Breast epithelium (tissue), 4 donors: ENCODE data around the gene ACSS1. TPM values are rescaled to one million over a fixed set of nuclear protein-coding genes. Genes with fewer than 3 reads are reported as not detected.

Experiments used
- DNase-seq, 2 donors: peaks; one replicate each; pipeline ENCODE4 v3.0.0-alpha.2; 2019; ENCODE audit warnings: low spot score in 2 of 2
- H3K27ac ChIP-seq, 2 donors: fragments of 200-600 bp; sonication (generic) in 1 of 2; one replicate each; pipeline ENCODE4 v1.5.1; 2016 to 2019; ENCODE audit warnings: mild to moderate bottlenecking in 1 of 2
- H3K27me3 ChIP-seq, 2 donors: fragments of 200-600 bp; sonication (generic) in 1 of 2; one replicate each; pipeline versions ENCODE4 v1.5.1 to v1.6.0; 2017 to 2019; ENCODE audit warnings: control low read depth in 1 of 2, mild to moderate bottlenecking in 1 of 2
- H3K36me3 ChIP-seq: fragments of 200-600 bp; one replicate; pipeline ENCODE4 v1.5.1; 2019
- H3K4me1 ChIP-seq, 2 donors: fragments of 200-600 bp; sonication (generic); one replicate each; pipeline ENCODE4 v1.5.1; 2016 to 2019; ENCODE audit warnings: control low read depth in 1 of 2
- H3K4me3 ChIP-seq, 3 donors: fragments of 200-600 bp; sonication (generic); 1 replicate in 2 of 3; 2 replicates in 1 of 3; pipeline ENCODE4 v1.5.1; 2016 to 2019; ENCODE audit warnings: mild to moderate bottlenecking in 3 of 3, moderate library complexity in 2 of 3
- H3K9me3 ChIP-seq, 2 donors: fragments of 200-600 bp; sonication (generic) in 1 of 2; one replicate each; pipeline ENCODE4 v1.5.1; 2016 to 2019; ENCODE audit warnings: control low read depth in 1 of 2
- POLR2A ChIP-seq: fragments of 450-650 bp; IDR thresholded peaks from one replicate; pipeline ENCODE4 v1.6.1; 2016; ENCODE audit warnings: antibody characterized with exemption, mild to moderate bottlenecking, moderate library complexity
- POLR2AphosphoS5 ChIP-seq, 3 donors: sonication (generic); formaldehyde crosslinking; IDR thresholded peaks; one replicate each; pipeline ENCODE4 v1.6.1; 2017; ENCODE audit warnings: antibody characterized with exemption in 3 of 3
- intact Hi-C: fragments of 100-400 bp; cut with DNase I; formaldehyde crosslinking; loops from one replicate; pipeline ENCODE4 v1.15.1; 2023; ENCODE audit warnings: low total_unique reads
- total RNA-seq, 3 donors: library from RNA; depleted of rRNA; stranded (reverse); fragments of >200 nt; gene quantifications; one replicate each; pipeline ENCODE4 v1.1.0, GENCODE V29; 2016
- TF ChIP-seq, protein P1 (sequence below), 3 donors: fragments of 450-650 bp; IDR thresholded peaks; one replicate each; pipeline ENCODE4 v1.5.1; 2016 to 2017; ENCODE audit warnings: antibody characterized with exemption in 3 of 3, mild to moderate bottlenecking in 3 of 3, moderate library complexity in 3 of 3

Gene ACSS1
- total RNA-seq, 3 donors from 2014 or later = 17.6 to 38.2 (median 37.4) TPM

DNA sequence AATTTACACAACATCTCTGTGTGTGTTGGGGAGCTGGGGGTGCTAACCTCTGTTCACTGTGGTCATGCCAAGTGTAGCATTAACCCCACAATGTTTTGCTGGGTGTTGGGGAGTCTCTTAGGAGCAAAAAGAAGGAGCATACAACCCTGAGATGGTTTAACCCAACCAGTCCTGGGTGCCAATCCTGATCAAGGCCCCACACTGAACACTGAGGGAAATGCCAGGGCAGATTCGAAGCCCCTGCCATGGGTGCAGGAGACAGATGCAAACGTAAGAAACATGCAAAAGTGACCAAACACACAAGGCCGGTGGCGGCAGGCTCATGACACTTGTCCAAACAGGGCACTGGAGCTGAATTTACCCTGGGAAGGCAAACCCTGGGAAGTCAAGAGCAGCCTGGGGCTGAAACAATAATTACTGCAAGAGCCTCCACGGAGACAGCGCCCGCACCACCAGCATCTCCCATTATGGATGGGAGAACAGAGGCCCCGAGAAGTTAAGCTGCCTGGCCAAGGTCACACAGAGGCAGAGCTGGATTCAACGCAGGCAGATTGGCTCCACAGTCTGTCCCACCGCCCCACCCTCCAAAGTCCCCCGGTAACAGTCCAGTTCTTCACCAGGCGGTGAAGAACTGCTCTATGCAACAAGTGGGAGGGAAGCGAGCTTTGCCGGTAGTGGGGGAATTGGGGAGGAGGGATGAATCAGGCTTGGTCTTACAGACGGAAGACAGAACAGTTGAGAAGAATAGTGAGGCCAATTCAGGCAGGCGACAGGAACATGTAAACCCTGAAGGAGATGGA lies 8.5 kb downstream of the ACSS1 start:
- DNase-seq = no peak

DNA sequence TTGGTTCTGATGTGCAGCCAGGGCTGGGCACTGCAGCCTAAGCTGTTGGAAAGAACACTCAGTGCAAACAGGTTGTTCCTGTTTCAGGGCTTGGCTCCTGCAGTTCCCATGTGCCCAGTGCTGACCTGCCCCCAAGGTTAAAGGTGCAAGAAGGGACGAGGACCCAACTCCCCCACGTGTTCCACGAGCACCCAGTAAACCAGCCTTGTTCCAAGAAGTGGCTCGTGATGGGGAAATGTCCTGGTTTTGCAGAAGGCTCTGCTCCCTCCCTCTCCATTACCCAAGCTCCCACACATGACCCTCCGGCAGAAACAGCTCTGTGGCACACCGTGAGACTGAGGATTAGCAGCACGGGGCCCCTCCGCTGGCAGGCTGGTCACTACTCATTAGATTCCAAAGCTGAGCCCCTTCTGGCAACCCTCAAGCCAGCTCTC lies 9.4 kb downstream of the ACSS1 start:
- TF ChIP-seq POLR2A (no peak), POLR2AphosphoS5 (IDR thresholded peaks at IDR 0.05) (no peak)
- TF ChIP-seq, protein P1, sequence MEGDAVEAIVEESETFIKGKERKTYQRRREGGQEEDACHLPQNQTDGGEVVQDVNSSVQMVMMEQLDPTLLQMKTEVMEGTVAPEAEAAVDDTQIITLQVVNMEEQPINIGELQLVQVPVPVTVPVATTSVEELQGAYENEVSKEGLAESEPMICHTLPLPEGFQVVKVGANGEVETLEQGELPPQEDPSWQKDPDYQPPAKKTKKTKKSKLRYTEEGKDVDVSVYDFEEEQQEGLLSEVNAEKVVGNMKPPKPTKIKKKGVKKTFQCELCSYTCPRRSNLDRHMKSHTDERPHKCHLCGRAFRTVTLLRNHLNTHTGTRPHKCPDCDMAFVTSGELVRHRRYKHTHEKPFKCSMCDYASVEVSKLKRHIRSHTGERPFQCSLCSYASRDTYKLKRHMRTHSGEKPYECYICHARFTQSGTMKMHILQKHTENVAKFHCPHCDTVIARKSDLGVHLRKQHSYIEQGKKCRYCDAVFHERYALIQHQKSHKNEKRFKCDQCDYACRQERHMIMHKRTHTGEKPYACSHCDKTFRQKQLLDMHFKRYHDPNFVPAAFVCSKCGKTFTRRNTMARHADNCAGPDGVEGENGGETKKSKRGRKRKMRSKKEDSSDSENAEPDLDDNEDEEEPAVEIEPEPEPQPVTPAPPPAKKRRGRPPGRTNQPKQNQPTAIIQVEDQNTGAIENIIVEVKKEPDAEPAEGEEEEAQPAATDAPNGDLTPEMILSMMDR (IDR thresholded peaks at IDR 0.05) = no peak
- Histone ChIP-seq H3K36me3 (no peaks in the 10 kb centered on the region), H3K9me3 (no peaks in the 10 kb centered on the region), H3K27ac (no peak overlapping the region), H3K27me3 (no peaks in the 10 kb centered on the region), H3K4me3 (no peak overlapping the region), H3K4me1 (peaks cover 7 to 8% of the 10 kb centered on the region in 2 donors)
- intact Hi-C loops = no loop called here
- no peak for DNase-seq

More for the DNA sequence above, 8.5 kb downstream of the ACSS1 start:
- Histone ChIP-seq H3K27me3 (no peaks in the 10 kb centered on the region), H3K4me3 (no peak overlapping the region), H3K27ac (no peak overlapping the region), H3K36me3 (no peaks in the 10 kb centered on the region), H3K9me3 (no peaks in the 10 kb centered on the region), H3K4me1 (peaks cover 13 to 17% of the 10 kb centered on the region in 2 donors)
- intact Hi-C loops = no loop called here
- TF ChIP-seq POLR2AphosphoS5 (IDR thresholded peaks at IDR 0.05) = no peak
- TF ChIP-seq, protein P1 (IDR thresholded peaks at IDR 0.05) = no peak
- no peak for TF ChIP-seq POLR2A

DNA sequence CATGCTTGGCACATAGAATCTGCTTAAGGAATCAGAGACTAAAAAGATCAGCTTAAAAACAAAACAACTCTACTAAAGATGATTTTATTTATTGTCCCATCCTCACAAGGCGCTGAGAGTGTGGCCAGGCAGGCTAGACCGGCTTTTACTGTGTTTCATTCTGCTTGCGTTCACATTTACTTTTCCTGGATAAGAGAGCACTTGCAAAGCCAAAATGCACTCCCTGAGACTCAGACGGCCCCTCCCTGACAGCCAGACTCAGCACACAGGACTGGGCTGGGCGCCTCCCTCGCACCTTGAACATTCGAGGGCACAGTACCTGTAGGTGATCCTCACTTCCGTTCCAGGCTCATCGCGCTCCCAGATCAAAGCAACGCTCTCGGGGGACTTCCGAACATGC lies 10.2 kb downstream of the ACSS1 start:
- no peak overlapping the region for H3K27ac ChIP-seq
- H3K36me3 ChIP-seq = no peaks in the 10 kb centered on the region
- no peak for DNase-seq
- peaks cover 5 to 7% of the 10 kb centered on the region in 2 donors for H3K4me1 ChIP-seq
- no peak overlapping the region for H3K4me3 ChIP-seq
- TF ChIP-seq POLR2AphosphoS5 (IDR thresholded peaks at IDR 0.05) = no peak
- TF ChIP-seq, protein P1 (IDR thresholded peaks at IDR 0.05) = no peak
- no peak for TF ChIP-seq POLR2A
- H3K27me3 ChIP-seq = no peaks in the 10 kb centered on the region
- no peaks in the 10 kb centered on the region for H3K9me3 ChIP-seq
- intact Hi-C loops = no loop called here

DNA sequence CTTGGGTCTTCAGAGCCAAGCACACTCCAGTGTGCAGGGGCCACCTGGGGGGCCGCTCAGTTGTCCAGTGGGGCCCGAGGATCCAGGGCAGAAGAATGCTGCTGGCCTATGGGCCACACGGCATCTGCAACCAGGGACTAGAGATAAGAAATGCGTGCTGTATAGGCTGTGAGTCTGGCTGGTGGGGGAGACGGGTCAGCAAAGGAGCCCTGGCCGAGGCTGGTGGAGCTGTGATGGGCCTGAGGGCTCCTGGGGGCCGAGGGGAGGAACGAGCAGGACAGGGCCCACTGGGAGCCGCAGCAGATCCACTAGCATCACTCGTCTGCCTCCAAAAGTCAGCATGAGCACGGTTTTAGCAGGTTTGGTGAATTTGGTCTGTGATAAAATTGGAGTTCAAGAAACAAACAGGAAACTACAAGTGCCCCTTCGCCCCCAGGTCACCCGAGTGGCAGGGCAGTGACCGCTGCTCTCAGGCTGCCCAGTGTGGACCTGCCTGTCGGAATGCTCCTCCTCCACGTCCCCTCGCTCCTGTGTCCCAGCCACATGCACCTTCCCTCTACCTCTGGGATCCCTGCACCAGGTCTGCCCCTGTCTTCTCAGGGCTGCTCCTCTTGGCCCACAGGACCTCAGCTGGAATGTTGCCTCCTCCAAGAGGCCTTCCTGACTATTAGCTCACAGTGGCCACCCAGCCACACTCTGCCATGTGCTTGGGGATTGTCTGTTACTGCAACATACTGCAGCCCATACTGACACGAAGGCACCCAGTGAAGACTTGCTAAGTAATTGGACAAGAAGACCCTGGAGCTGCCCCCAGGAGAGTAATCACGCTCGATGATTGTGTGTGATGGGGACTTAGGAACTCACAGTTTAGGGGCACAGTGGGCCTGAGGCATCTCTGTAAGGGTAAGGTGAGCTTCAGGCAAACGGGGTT lies 10.9 kb downstream of the ACSS1 start:
- Histone ChIP-seq H3K4me3 (no peak overlapping the region), H3K27me3 (no peaks in the 10 kb centered on the region), H3K9me3 (no peaks in the 10 kb centered on the region), H3K36me3 (no peaks in the 10 kb centered on the region), H3K27ac (no peak overlapping the region), H3K4me1 (no peaks in the 10 kb centered on the region)
- intact Hi-C loops = no loop called here
- DNase-seq = no peak
- TF ChIP-seq POLR2AphosphoS5 (IDR thresholded peaks at IDR 0.05) = no peak
- TF ChIP-seq POLR2A = no peak
- TF ChIP-seq, protein P1 (IDR thresholded peaks at IDR 0.05) = no peak
